Erythroblast (primary cell): ENCODE measurements around the gene MOG.

ENCODE experiments used
- GATA1 ChIP-seq: IDR thresholded peaks from 2 replicates; pipeline ENCODE4 v1.6.1; 2011; ENCODE audit warnings: low read depth, mild to moderate bottlenecking, control low read depth, low read length, moderate library complexity
- POLR2A ChIP-seq: IDR thresholded peaks from 2 replicates; pipeline ENCODE4 v1.6.1; 2011; ENCODE audit warnings: mild to moderate bottlenecking, low read length

DNA sequence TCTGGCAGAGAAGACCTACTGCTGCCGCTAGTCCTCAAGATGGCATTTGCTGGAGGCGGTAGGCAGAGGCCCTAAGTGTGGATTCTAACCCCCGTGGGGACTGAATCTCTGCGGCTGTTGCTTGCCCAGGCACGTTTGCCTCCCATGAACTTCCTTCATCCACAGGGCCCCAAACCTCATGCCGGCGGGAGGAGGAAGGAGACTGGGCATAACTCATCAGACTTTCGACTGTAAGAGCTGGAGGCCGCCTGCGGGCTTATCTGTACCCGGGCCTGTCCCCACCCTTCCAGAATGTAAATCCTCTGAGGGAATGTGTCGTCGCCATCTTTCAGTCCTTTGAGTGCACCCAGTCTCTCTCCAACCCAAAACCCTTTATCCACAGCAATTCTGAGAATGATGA, 23.1 kb downstream of the MOG start:
- TF ChIP-seq POLR2A = no peak
- TF ChIP-seq GATA1 = no peak
